ENCODE data around the gene VWDE. TPM values are rescaled to one million over a fixed set of nuclear protein-coding genes. Genes with fewer than 3 reads are reported as not detected.

Gene VWDE
- total and polyA plus RNA-seq, 2 of the 8 experiments (the other 6 are each of a cell fraction or from before 2014, with no cell fraction given), result 11.0 to 21.2 TPM

- Histone ChIP-seq H3K9me3 (ENCODE audit: insufficient read depth in 2 of 2, low read depth in 1 of 2, low read length in 1 of 2) (0 out of 4 replicates have a peak, but pooled peaks cover 0 to 4% of the 10 kb centered on the region in 2 experiments), H3K23me2 (ENCODE audit: low read depth, low read length) (no peaks in the 10 kb centered on the region), H4K20me1 (replicated peaks in 1 of 2; ENCODE audit: control insufficient read depth in 1 of 2, insufficient read depth in 2 of 2, low read length in 2 of 2) (no peaks in the 10 kb centered on the region), H3K27ac (ENCODE audit: low read depth, low read length) (no peak overlapping the region), H2AFZ (ENCODE audit: low read length) (no peak overlapping the region), H3K4me3 (ENCODE audit: extremely low read depth in 1 of 4, insufficient read depth in 2 of 4, low read depth in 3 of 4, low read length in 4 of 4) (no peak overlapping the region), H3K4me1 (replicated peaks in 1 of 4; ENCODE audit: control insufficient read depth in 3 of 4, insufficient read depth in 4 of 4, low read length in 3 of 4) (no peaks in the 10 kb centered on the region), H3K14ac (ENCODE audit: insufficient read length) (no peak overlapping the region), H2BK12ac (ENCODE audit: low read depth, low read length) (no peak overlapping the region), H3K23ac (ENCODE audit: insufficient read length) (no peak overlapping the region), H3K56ac (replicated peaks; ENCODE audit: insufficient read length, low read depth, low read length) (no peak overlapping the region), H3K4me2 (ENCODE audit: insufficient read depth in 1 of 2, low read depth in 2 of 2, low read length in 2 of 2) (no peak overlapping the region), H4K5ac (ENCODE audit: insufficient read length, low read depth, low read length) (no peak overlapping the region), H3K79me1 (ENCODE audit: low read depth, low read length) (no peaks in the 10 kb centered on the region), H3K27me3 (replicated peaks in 1 of 4; ENCODE audit: control insufficient read depth in 3 of 4, extremely low read depth in 1 of 4, insufficient read depth in 3 of 4, low read length in 3 of 4) (no peaks in the 10 kb centered on the region), H3K18ac (ENCODE audit: extremely low read depth, low read length) (no peak overlapping the region), H3K9ac (replicated peaks in 1 of 4; ENCODE audit: extremely low read depth in 1 of 4, low read depth in 3 of 4, low read length in 3 of 4) (no peak overlapping the region), H2AK5ac (ENCODE audit: low read depth, low read length) (no peak overlapping the region), H2BK5ac (ENCODE audit: low read depth, low read length) (no peak overlapping the region), H2BK120ac (replicated peaks; ENCODE audit: low read depth, low read length) (no peak overlapping the region), H4K8ac (ENCODE audit: extremely low read depth, insufficient read depth, low read length) (no peak overlapping the region), H4K91ac (replicated peaks; ENCODE audit: insufficient read length, low read length) (no peak overlapping the region), H2BK15ac (ENCODE audit: low read length) (no peak overlapping the region), H3K36me3 (ENCODE audit: control insufficient read depth in 2 of 4, insufficient read depth in 4 of 4, low read length in 3 of 4) (no peaks in the 10 kb centered on the region), H3K4ac (replicated peaks; ENCODE audit: insufficient read length, low read depth, low read length) (no peak overlapping the region), H3K79me2 (ENCODE audit: control insufficient read depth in 1 of 2, insufficient read depth in 2 of 2, low read length in 2 of 2) (no peaks in the 10 kb centered on the region), H2BK20ac (ENCODE audit: low read length) (no peak overlapping the region)
- no peak for TF ChIP-seq NANOG (IDR thresholded peaks at IDR 0.05; ENCODE audit: insufficient read depth, low read depth, low read length, poor library complexity, severe bottlenecking)
- no peak for TF ChIP-seq TBP (IDR thresholded peaks at IDR 0.05; ENCODE audit: low read depth, low read length)
- TF ChIP-seq CHD2 (IDR thresholded peaks at IDR 0.05; ENCODE audit: low read length), result no peak
- TF ChIP-seq POU5F1 (IDR thresholded peaks at IDR 0.05; ENCODE audit: low read depth, low read length), result no peak
- TF ChIP-seq CBX8 (IDR thresholded peaks at IDR 0.05; ENCODE audit: borderline replicate concordance, low read depth, low read length), result no peak
- TF ChIP-seq ATF3 (IDR thresholded peaks at IDR 0.05; ENCODE audit: insufficient read depth, low read depth, low read length), result no peak
- ChIA-PET CTCF (ENCODE audit: partially characterized antibody) (no interaction called here), POLR2A (ENCODE audit: partially characterized antibody) (no interaction called here)
- DNase-seq (ENCODE audit: low read depth in 1 of 2, low spot score in 2 of 2) (no peak), FAIRE-seq (no peak)
Measured at GRCh38 chr7:12305502-12305901, 98.2 kb downstream of the VWDE start.

All from H1 (cell line).